Measurements from ENCODE around the gene KRTAP10-8. TPM values are rescaled to one million over a fixed set of nuclear protein-coding genes. Genes with fewer than 3 reads are reported as not detected.

The KRTAP10-8 gene
- total RNA-seq, 1 experiment from 2014 or later = not detected

- H3K9me3 Mint-ChIP-seq = peaks cover 32% of the 10 kb centered on the region
- H3K36me3 Mint-ChIP-seq = peaks cover 34% of the 10 kb centered on the region
- peaks cover 27% of the 10 kb centered on the region for H3K4me1 Mint-ChIP-seq
- H3K4me3 Mint-ChIP-seq = no peak overlapping the region
- no peak for DNase-seq (ENCODE audit: low spot score)
- H3K27ac Mint-ChIP-seq = 0 out of 2 replicates have a peak overlapping the region, but pooled peaks have one; percentile 72
- CTCF ChIA-PET = no interaction called here
- POLR2A ChIA-PET = no interaction called here
- TF ChIP-seq CDX4 (CRISPR knock-in tag; IDR thresholded peaks at IDR 0.05; ENCODE audit: borderline replicate concordance) (no peak), CTCF (IDR thresholded peaks at IDR 0.05) (no peak), TEAD1 (CRISPR knock-in tag; IDR thresholded peaks at IDR 0.05) (no peak), ZNF396 (CRISPR knock-in tag; IDR thresholded peaks at IDR 0.05; ENCODE audit: borderline replicate concordance) (no peak), CREM (CRISPR knock-in tag; IDR thresholded peaks at IDR 0.05) (no peak), ZNF121 (CRISPR knock-in tag; IDR thresholded peaks at IDR 0.05) (no peak), GABPB1 (CRISPR knock-in tag; IDR thresholded peaks at IDR 0.05) (no peak), ZNF671 (CRISPR knock-in tag; IDR thresholded peaks at IDR 0.05) (no peak), NR3C1 (CRISPR knock-in tag; conservative IDR thresholded peaks at IDR 0.05; ENCODE audit: low read depth) (no peak), ZNF532 (CRISPR knock-in tag; IDR thresholded peaks at IDR 0.05; ENCODE audit: borderline replicate concordance) (no peak), OVOL2 (CRISPR knock-in tag; IDR thresholded peaks at IDR 0.05; ENCODE audit: borderline replicate concordance) (no peak), FOXP4 (CRISPR knock-in tag; IDR thresholded peaks at IDR 0.05) (no peak), ZNF416 (CRISPR knock-in tag; IDR thresholded peaks at IDR 0.05) (no peak), ZSCAN18 (CRISPR knock-in tag; IDR thresholded peaks at IDR 0.05) (no peak), SMAD3 (CRISPR knock-in tag; IDR thresholded peaks at IDR 0.05; ENCODE audit: borderline replicate concordance) (no peak), PRDM15 (CRISPR knock-in tag; IDR thresholded peaks at IDR 0.05) (no peak), FOXP1 (CRISPR knock-in tag; IDR thresholded peaks at IDR 0.05; ENCODE audit: borderline replicate concordance) (no peak), HMGA2 (CRISPR knock-in tag; IDR thresholded peaks at IDR 0.05) (no peak), PREB (CRISPR knock-in tag; IDR thresholded peaks at IDR 0.05; ENCODE audit: borderline replicate concordance) (no peak)
- peaks cover 4% of the 10 kb centered on the region for H3K27me3 Mint-ChIP-seq (ENCODE audit: low read depth)
- no peak for ATAC-seq
Observed at GRCh38 chr21:44613386-44614155, 1.7 kb downstream of the KRTAP10-8 start.
